Measurements from ENCODE around the gene LRRC39.
"Not testable (repeated sequence)": the region's sequence is repeated elsewhere in the genome, so short reads cannot be mapped to it uniquely, and the experiment has no call there.

Gene LRRC39

DNA sequence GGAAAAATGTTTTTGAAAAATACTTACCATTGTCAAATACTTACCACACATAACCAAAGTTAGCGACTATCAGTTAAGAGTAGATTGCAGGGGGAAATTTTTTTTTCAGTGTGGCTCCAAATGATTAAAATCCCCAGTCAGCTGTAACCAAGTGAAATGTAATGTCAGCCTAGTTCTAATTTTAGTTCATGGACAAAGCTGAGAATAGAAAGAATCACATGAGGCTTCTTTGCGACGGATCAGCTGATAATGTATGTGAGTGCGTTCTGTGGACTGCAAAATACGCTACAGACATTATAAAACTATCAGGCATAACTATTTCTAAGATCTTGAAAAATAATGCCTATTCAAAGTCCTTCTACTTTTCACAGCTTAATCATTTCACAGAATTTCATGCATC lies at the start of gene LRRC39:
Gene LRRC39 (minus strand): TSS at position 166 of the 400 bp plus-strand sequence. CDS start 9,740 bp downstream, outside the sequence.
- H3K4me1 Mint-ChIP-seq (ENCODE audit: low read depth): peaks cover 1% of the 10 kb centered on the region
- H3K27ac Mint-ChIP-seq: no peak within 1 kb of the TSS

DNA sequence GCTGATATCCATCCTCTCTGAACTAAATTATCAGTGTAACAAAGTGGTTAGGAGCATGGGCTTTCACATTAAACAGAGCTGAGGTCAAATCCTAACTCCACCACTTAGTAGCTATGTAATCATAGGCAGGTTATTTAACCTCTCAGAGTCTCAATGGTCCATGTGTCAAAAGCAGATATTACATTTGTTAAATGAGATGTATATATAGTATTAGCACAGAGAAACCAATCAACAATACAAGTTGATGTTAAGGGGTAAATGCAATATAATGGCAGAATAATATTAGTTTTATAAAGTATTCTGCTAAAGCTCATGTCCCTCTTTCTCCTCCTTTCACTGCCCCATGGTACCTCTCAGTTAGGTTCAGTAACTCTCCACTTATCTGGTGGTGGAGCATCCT lies 44.4 kb upstream of the LRRC39 start:
- Mint-ChIP-seq H3K27ac (no peak overlapping the region), H3K36me3 (ENCODE audit: low read depth) (peaks cover 19% of the 10 kb centered on the region), H3K27me3 (ENCODE audit: low read depth) (no peaks in the 10 kb centered on the region), H3K4me3 (no peak overlapping the region), H3K4me1 (ENCODE audit: low read depth) (peaks cover 13% of the 10 kb centered on the region), H3K9me3 (no peaks in the 10 kb centered on the region)
- DNase-seq (ENCODE audit: low spot score): no peak

More for the DNA sequence above, at the start of gene LRRC39:
- Mint-ChIP-seq H3K4me3 (no peak within 1 kb of the TSS), H3K27me3 (ENCODE audit: low read depth) (peaks cover 5% of the 10 kb centered on the region), H3K36me3 (ENCODE audit: low read depth) (no peaks in the 10 kb centered on the region), H3K9me3 (no peaks in the 10 kb centered on the region)
- no peak for DNase-seq (ENCODE audit: low spot score)

DNA sequence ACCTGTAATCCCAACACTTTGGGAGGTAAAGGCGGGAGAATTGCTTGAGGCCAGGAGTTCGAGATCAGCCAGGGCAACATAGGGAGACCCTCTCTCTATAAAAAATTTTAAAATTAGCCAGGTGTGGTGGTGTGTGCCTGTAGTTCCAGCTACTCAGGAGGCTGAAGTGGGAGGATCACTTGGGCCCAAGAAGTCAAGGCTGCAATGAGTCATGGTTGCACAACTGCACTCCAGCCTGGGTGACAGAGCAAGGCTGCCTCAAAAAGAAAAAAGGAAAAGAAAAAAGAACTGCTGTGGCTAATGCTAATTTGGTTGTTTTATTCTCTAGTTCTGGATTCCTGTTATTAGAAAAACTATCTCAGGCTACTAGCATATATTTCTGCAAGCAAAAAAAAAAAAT lies 41.8 kb upstream of the LRRC39 start:
- no peak overlapping the region for H3K27ac Mint-ChIP-seq
- no peaks in the 10 kb centered on the region for H3K9me3 Mint-ChIP-seq
- H3K4me3 Mint-ChIP-seq: no peak overlapping the region
- H3K4me1 Mint-ChIP-seq (ENCODE audit: low read depth): peaks cover 13% of the 10 kb centered on the region
- peaks cover 19% of the 10 kb centered on the region for H3K36me3 Mint-ChIP-seq (ENCODE audit: low read depth)
- no peaks in the 10 kb centered on the region for H3K27me3 Mint-ChIP-seq (ENCODE audit: low read depth)
- DNase-seq (ENCODE audit: low spot score): no peak

GRCh38 chr1:100219457-100219856 lies 41.4 kb upstream of the LRRC39 start:
- no peak overlapping the region for H3K4me3 Mint-ChIP-seq

GRCh38 chr1:100217834-100218233 lies 39.8 kb upstream of the LRRC39 start:
- no peak for DNase-seq (ENCODE audit: low spot score)
- Mint-ChIP-seq H3K4me1 (ENCODE audit: low read depth) (peaks cover 11% of the 10 kb centered on the region), H3K9me3 (no peaks in the 10 kb centered on the region), H3K36me3 (ENCODE audit: low read depth) (peaks cover 22% of the 10 kb centered on the region), H3K27ac (no peak overlapping the region), H3K27me3 (ENCODE audit: low read depth) (no peaks in the 10 kb centered on the region), H3K4me3 (no peak overlapping the region)

More at GRCh38 chr1:100219457-100219856, 41.4 kb upstream of the LRRC39 start:
- no peaks in the 10 kb centered on the region for H3K27me3 Mint-ChIP-seq (ENCODE audit: low read depth)
- H3K4me1 Mint-ChIP-seq (ENCODE audit: low read depth): peaks cover 13% of the 10 kb centered on the region
- H3K36me3 Mint-ChIP-seq (ENCODE audit: low read depth): peaks cover 19% of the 10 kb centered on the region
- no peak overlapping the region for H3K27ac Mint-ChIP-seq
- no peak for DNase-seq (ENCODE audit: low spot score)
- no peaks in the 10 kb centered on the region for H3K9me3 Mint-ChIP-seq

DNA sequence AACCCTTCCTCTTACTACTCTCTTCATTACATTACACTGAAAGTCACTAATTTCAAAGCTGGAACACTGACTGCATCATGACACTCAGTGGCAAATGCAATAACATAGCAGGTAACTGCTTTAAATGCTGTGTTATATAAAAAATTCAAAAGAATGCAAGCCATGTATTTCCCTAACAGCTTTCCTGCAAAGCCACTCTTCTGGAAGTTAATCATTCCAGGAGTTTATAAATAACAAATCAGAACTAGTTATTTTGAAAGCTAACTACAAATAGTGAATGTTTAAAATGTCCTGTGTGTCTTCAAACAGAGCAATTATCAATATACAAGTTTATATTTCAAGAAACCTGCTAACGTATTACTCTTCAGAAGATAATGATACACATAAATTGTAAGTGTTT lies 37.0 kb upstream of the LRRC39 start:
- no peaks in the 10 kb centered on the region for H3K27me3 Mint-ChIP-seq (ENCODE audit: low read depth)
- no peak overlapping the region for H3K27ac Mint-ChIP-seq
- peaks cover 8% of the 10 kb centered on the region for H3K4me1 Mint-ChIP-seq (ENCODE audit: low read depth)
- DNase-seq (ENCODE audit: low spot score): no peak
- H3K36me3 Mint-ChIP-seq (ENCODE audit: low read depth): peaks cover 28% of the 10 kb centered on the region
- no peak overlapping the region for H3K4me3 Mint-ChIP-seq
- H3K9me3 Mint-ChIP-seq: no peaks in the 10 kb centered on the region

DNA sequence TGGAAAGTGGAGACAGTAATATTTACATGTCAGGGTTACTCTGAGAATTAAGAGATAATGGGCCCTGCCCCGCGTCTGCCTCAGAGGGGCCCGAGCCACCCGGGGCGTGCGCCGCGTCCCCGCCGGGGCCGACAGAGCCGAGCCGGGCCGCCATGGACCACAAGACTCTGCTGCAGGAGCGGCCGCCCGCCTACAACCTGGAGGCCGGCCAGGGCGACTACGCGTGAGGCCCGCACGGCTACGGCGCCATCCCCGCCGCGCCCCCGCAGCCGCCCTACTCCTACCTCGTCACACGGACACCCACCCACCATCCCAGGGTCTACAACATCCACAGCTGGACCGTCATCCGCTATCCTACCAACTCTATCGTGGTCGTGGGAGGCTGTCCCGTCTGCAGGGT lies 35.1 kb upstream of the LRRC39 start:
- H3K36me3 Mint-ChIP-seq (ENCODE audit: low read depth): peaks cover 22% of the 10 kb centered on the region
- H3K4me1 Mint-ChIP-seq (ENCODE audit: low read depth): no peaks in the 10 kb centered on the region
- H3K4me3 Mint-ChIP-seq: no peak overlapping the region
- no peaks in the 10 kb centered on the region for H3K9me3 Mint-ChIP-seq
- no peak overlapping the region for H3K27ac Mint-ChIP-seq
- no peaks in the 10 kb centered on the region for H3K27me3 Mint-ChIP-seq (ENCODE audit: low read depth)
- no peak for DNase-seq (ENCODE audit: low spot score)

DNA sequence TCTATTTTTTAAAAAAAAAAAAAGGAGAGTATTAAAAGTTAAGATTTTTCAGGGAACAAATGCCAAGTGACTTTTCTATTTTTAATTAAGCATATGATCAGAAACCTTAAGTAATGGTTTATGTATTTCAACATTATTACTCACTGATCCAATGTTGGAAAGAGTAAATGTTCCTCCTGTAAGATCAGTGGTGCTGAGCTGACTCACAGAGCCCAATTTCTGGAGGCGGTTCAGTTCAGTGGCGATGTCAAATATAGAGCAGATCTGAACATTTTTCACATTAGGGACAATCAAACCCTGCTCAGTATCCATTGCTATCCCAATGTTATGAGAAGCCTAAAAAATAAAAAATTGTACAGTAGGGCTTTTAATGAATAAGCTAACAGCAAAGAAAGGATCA lies 28.2 kb upstream of the LRRC39 start:
- Mint-ChIP-seq H3K4me3 (no peak overlapping the region), H3K9me3 (peaks cover 17% of the 10 kb centered on the region), H3K27ac (no peak overlapping the region), H3K4me1 (ENCODE audit: low read depth) (no peaks in the 10 kb centered on the region), H3K36me3 (ENCODE audit: low read depth) (peaks cover 53% of the 10 kb centered on the region), H3K27me3 (ENCODE audit: low read depth) (no peaks in the 10 kb centered on the region)
- DNase-seq (ENCODE audit: low spot score): no peak

DNA sequence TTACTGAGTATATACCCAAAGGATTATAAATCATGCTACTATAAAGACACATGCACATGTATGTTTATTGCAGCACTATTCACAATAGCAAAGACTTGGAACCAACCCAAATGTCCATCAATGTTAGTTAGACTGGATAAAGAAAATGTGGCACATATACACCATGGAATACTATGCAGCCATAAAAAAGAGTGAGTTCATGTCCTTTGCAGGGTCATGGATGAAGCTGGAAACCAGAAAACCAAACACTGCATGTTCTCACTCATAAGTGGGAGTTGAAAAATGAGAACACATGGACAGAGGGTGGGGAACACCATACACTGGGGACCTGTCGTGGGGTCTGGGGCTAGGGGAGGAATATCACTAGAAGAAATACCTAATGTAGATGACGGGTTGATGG lies 27.5 kb upstream of the LRRC39 start:
- H3K27me3 Mint-ChIP-seq (ENCODE audit: low read depth); H3K27ac Mint-ChIP-seq; H3K4me3 Mint-ChIP-seq; H3K4me1 Mint-ChIP-seq (ENCODE audit: low read depth); DNase-seq (ENCODE audit: low spot score): not testable (repeated sequence)
- Mint-ChIP-seq H3K9me3 (peaks cover 17% of the 10 kb centered on the region), H3K36me3 (ENCODE audit: low read depth) (peaks cover 60% of the 10 kb centered on the region)

DNA sequence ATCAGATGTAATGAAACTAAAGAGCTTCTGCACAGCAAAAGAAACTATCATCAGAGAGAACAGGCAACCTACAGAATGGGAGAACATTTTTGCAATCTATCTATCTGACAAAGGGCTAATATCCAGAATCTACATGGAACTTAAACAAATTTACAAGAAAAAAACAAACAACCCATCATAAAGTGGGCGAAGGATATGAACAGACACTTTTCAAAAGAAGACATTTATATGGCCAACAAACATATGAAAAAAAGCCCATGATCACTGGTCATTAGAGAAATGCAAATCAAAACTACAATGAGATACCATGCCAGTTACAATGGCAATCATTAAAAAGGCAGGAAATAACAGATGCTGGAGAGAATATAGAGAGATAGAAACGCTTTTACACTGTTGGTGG lies 27.0 kb upstream of the LRRC39 start:
- H3K27me3 Mint-ChIP-seq (ENCODE audit: low read depth); H3K27ac Mint-ChIP-seq; DNase-seq (ENCODE audit: low spot score); H3K4me3 Mint-ChIP-seq; H3K4me1 Mint-ChIP-seq (ENCODE audit: low read depth): not testable (repeated sequence)
- H3K9me3 Mint-ChIP-seq: peaks cover 17% of the 10 kb centered on the region
- peaks cover 60% of the 10 kb centered on the region for H3K36me3 Mint-ChIP-seq (ENCODE audit: low read depth)

GRCh38 chr1:100202703-100203102 lies 24.6 kb upstream of the LRRC39 start:
- H3K4me3 Mint-ChIP-seq; H3K27me3 Mint-ChIP-seq (ENCODE audit: low read depth); H3K4me1 Mint-ChIP-seq (ENCODE audit: low read depth); H3K27ac Mint-ChIP-seq; DNase-seq (ENCODE audit: low spot score): not testable (repeated sequence)
- Mint-ChIP-seq H3K9me3 (peaks cover 17% of the 10 kb centered on the region), H3K36me3 (ENCODE audit: low read depth) (peaks cover 61% of the 10 kb centered on the region)

DNA sequence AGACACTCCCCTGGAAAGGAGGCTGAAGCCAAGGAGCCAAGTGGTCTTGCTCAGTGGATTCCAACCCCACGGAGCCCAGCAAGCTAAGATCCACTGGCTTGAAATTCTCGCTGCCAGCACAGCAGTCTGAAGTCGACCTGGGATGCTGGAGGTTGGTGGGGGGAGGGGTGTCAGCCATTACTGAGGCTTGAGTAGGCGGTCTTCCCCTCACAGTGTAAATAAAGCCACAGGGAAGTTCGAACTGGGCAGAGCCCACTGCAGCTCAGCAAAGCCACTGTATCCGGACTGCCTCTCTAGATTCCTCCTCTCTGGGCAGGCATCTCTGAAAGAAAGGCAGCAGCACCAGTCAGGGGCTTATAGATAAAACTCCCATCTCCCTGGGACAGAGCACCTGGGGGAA lies 22.0 kb upstream of the LRRC39 start:
- not testable (repeated sequence) for H3K27ac Mint-ChIP-seq; H3K4me3 Mint-ChIP-seq; DNase-seq (ENCODE audit: low spot score); H3K27me3 Mint-ChIP-seq (ENCODE audit: low read depth); H3K4me1 Mint-ChIP-seq (ENCODE audit: low read depth)
- peaks cover 65% of the 10 kb centered on the region for H3K36me3 Mint-ChIP-seq (ENCODE audit: low read depth)
- H3K9me3 Mint-ChIP-seq: peaks cover 10% of the 10 kb centered on the region

DNA sequence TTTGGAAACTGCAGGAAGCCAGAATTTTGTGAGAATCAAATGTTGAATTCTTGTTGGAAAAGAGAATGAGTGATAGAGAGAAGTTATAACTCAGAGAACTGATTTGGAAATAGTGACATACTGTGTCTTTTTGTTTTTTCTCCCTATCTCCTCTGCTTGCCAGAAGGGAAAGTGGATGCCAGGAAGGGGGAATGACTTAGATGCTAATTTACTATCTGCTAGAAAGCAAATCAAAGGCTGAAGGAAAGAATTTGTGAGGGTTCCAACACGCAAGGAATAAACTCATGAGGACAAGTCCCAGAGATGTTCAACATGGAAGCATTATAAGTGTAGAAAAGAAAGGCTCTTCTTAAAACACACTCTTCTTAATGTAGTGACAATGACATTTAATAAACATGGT lies 20.5 kb upstream of the LRRC39 start:
- no peaks in the 10 kb centered on the region for H3K27me3 Mint-ChIP-seq (ENCODE audit: low read depth)
- H3K27ac Mint-ChIP-seq: no peak overlapping the region
- no peaks in the 10 kb centered on the region for H3K4me1 Mint-ChIP-seq (ENCODE audit: low read depth)
- peaks cover 50% of the 10 kb centered on the region for H3K36me3 Mint-ChIP-seq (ENCODE audit: low read depth)
- no peaks in the 10 kb centered on the region for H3K9me3 Mint-ChIP-seq
- no peak overlapping the region for H3K4me3 Mint-ChIP-seq
- no peak for DNase-seq (ENCODE audit: low spot score)

DNA sequence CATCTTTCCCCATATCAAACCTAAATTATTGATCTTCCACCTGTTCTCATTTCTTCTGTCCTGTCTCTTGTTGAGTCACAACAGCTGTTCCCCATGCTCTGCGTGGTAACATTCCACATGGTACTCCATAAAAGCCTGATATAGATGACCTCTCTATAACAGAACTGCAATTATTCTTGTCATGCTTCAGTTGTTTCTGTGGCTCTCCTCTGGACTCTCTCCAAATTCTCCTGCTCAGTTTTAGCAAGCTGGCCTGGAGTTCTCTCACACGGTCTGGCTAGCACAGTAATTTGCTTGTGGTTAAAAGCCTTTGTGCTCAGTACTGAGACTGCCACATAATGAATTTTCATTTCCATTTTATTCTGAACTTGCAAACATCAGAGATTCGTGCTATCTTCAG lies 10.6 kb upstream of the LRRC39 start:
- DNase-seq (ENCODE audit: low spot score): no peak
- Mint-ChIP-seq H3K36me3 (ENCODE audit: low read depth) (peaks cover 2% of the 10 kb centered on the region), H3K4me3 (no peak overlapping the region), H3K9me3 (no peaks in the 10 kb centered on the region), H3K4me1 (ENCODE audit: low read depth) (peaks cover 1% of the 10 kb centered on the region), H3K27me3 (ENCODE audit: low read depth) (no peaks in the 10 kb centered on the region), H3K27ac (no peak overlapping the region)

GRCh38 chr1:100187912-100188311 lies 9.9 kb upstream of the LRRC39 start:
- H3K9me3 Mint-ChIP-seq: no peaks in the 10 kb centered on the region
- H3K36me3 Mint-ChIP-seq (ENCODE audit: low read depth): peaks cover 2% of the 10 kb centered on the region
- H3K4me3 Mint-ChIP-seq: no peak overlapping the region
- peaks cover 1% of the 10 kb centered on the region for H3K4me1 Mint-ChIP-seq (ENCODE audit: low read depth)
- no peaks in the 10 kb centered on the region for H3K27me3 Mint-ChIP-seq (ENCODE audit: low read depth)
- DNase-seq (ENCODE audit: low spot score): no peak
- H3K27ac Mint-ChIP-seq: no peak overlapping the region

All from T-helper 2 cell treated with Interferon-gamma antibody and Interleukin-4, amounts not matched to agents 5 μg/mL and 100 μg/mL, for 36 hours (primary cell).